GM12892 (cell line): ENCODE measurements around the gene MESD.

ENCODE experiments used
- DNase-seq: peaks from one replicate; pipeline ENCODE4 v3.0.0; 2011; ENCODE audit not compliant: insufficient read length
- FAIRE-seq: peaks from 2 replicates; lab custom pipeline; 2011; peaks lifted over from hg19 to GRCh38; lab: Jason Lieb, UNC
- POLR2A ChIP-seq: IDR thresholded peaks from 2 replicates; pipeline ENCODE4 v1.6.1; 2011; ENCODE audit warnings: low read depth, low read length, control low read depth
- POLR2AphosphoS5 ChIP-seq: IDR thresholded peaks from 2 replicates; pipeline ENCODE4 v1.6.1; 2011; ENCODE audit warnings: low read depth, low read length, control low read depth
- TAF1 ChIP-seq: IDR thresholded peaks from 2 replicates; pipeline ENCODE4 v1.6.1; 2011; ENCODE audit warnings: low read depth, mild to moderate bottlenecking, control low read depth, low read length, borderline replicate concordance

The MESD gene

GRCh38 chr15:80984856-80985255 lies 4.8 kb downstream of the MESD start:
- FAIRE-seq: no peak
- DNase-seq: no peak
- no peak for TF ChIP-seq POLR2A

- no peak for FAIRE-seq
- no peak for TF ChIP-seq POLR2A
- TF ChIP-seq TAF1: no peak
- TF ChIP-seq POLR2AphosphoS5: no peak
- DNase-seq: no peak
Observed at GRCh38 chr15:80982839-80983238, 6.8 kb downstream of the MESD start.

GRCh38 chr15:80982205-80982604 lies 7.4 kb downstream of the MESD start:
- no peak for DNase-seq
- TF ChIP-seq POLR2AphosphoS5 (no peak), POLR2A (no peak), TAF1 (no peak)
- peak; percentile 58 for FAIRE-seq

- TF ChIP-seq POLR2A (no peak), POLR2AphosphoS5 (no peak), TAF1 (no peak)
- FAIRE-seq (no peak), DNase-seq (no peak)
Observed at GRCh38 chr15:80979538-80980200, 9.9 kb downstream of the MESD start.

- TF ChIP-seq POLR2AphosphoS5 (no peak), TAF1 (no peak), POLR2A (no peak)
- FAIRE-seq: no peak
- no peak for DNase-seq
Observed at GRCh38 chr15:80978685-80979329, 10.8 kb downstream of the MESD start.

GRCh38 chr15:80977627-80978036 lies 12.0 kb downstream of the MESD start:
- TF ChIP-seq TAF1 (no peak), POLR2AphosphoS5 (no peak), POLR2A (no peak)
- DNase-seq (no peak), FAIRE-seq (no peak)

- DNase-seq: no peak
- no peak for FAIRE-seq
- TF ChIP-seq POLR2AphosphoS5 (no peak), TAF1 (no peak), POLR2A (no peak)
Observed at GRCh38 chr15:80976851-80977250, 12.8 kb downstream of the MESD start.

GRCh38 chr15:80974914-80975313 lies 14.7 kb downstream of the MESD start:
- FAIRE-seq (no peak), DNase-seq (no peak)
- TF ChIP-seq POLR2A: no peak
- TF ChIP-seq POLR2AphosphoS5: no peak
- no peak for TF ChIP-seq TAF1

GRCh38 chr15:80972276-80972675 lies 17.3 kb downstream of the MESD start:
- TF ChIP-seq TAF1 (no peak), POLR2A (no peak)
- FAIRE-seq: no peak
- DNase-seq: no peak

- FAIRE-seq (no peak), DNase-seq (no peak)
- TF ChIP-seq TAF1 (no peak), POLR2A (no peak), POLR2AphosphoS5 (no peak)
Observed at GRCh38 chr15:80971143-80971542, 18.5 kb downstream of the MESD start.

GRCh38 chr15:80970658-80971057 lies 19.0 kb downstream of the MESD start:
- no peak for FAIRE-seq
- DNase-seq: no peak
- no peak for TF ChIP-seq POLR2A
- no peak for TF ChIP-seq POLR2AphosphoS5
- TF ChIP-seq TAF1: no peak

GRCh38 chr15:80970018-80970657 lies 19.5 kb downstream of the MESD start:
- DNase-seq: peak; percentile 29

More at GRCh38 chr15:80970018-80970657, 19.5 kb downstream of the MESD start:
- FAIRE-seq: no peak
- TF ChIP-seq POLR2AphosphoS5: no peak
- TF ChIP-seq POLR2A: no peak
- TF ChIP-seq TAF1: no peak
